ENCODE data around the gene NRM. TPM values are rescaled to one million over a fixed set of nuclear protein-coding genes. Genes with fewer than 3 reads are reported as not detected.

Gene NRM
- total RNA-seq, 1 experiment from 2014 or later, result 31.2 TPM

GRCh38 chr6:30689985-30690384 lies 799 bp downstream of the NRM start (continued):
- TF ChIP-seq, protein P1, sequence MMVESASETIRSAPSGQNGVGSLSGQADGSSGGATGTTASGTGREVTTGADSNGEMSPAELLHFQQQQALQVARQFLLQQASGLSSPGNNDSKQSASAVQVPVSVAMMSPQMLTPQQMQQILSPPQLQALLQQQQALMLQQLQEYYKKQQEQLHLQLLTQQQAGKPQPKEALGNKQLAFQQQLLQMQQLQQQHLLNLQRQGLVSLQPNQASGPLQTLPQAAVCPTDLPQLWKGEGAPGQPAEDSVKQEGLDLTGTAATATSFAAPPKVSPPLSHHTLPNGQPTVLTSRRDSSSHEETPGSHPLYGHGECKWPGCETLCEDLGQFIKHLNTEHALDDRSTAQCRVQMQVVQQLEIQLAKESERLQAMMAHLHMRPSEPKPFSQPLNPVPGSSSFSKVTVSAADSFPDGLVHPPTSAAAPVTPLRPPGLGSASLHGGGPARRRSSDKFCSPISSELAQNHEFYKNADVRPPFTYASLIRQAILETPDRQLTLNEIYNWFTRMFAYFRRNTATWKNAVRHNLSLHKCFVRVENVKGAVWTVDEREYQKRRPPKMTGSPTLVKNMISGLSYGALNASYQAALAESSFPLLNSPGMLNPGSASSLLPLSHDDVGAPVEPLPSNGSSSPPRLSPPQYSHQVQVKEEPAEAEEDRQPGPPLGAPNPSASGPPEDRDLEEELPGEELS (CRISPR knock-in tag; IDR thresholded peaks at IDR 0.05), result no peak

- CTCF ChIA-PET, result interaction anchor here (2.3 to 4.0 kb wide), 4 partner anchors 10 to 33 kb away, joined by 8 to 49 read pairs (median 28); no protein-coding TSS in a partner anchor
- POLR2A ChIA-PET, result interaction anchor here (2.6 kb wide), 1 partner anchor 191 kb away, joined by 5 read pairs; no protein-coding TSS in a partner anchor
- Mint-ChIP-seq H3K4me3 (peak overlapping the region; percentile 93), H3K27ac (no peak overlapping the region), H3K4me1 (peaks cover 56% of the 10 kb centered on the region), H3K27me3 (ENCODE audit: low read depth) (no peaks in the 10 kb centered on the region), H3K36me3 (peaks cover 3% of the 10 kb centered on the region; the same call in 1 of the 2 replicates), H3K9me3 (no peaks in the 10 kb centered on the region)
- TF ChIP-seq, protein P2, sequence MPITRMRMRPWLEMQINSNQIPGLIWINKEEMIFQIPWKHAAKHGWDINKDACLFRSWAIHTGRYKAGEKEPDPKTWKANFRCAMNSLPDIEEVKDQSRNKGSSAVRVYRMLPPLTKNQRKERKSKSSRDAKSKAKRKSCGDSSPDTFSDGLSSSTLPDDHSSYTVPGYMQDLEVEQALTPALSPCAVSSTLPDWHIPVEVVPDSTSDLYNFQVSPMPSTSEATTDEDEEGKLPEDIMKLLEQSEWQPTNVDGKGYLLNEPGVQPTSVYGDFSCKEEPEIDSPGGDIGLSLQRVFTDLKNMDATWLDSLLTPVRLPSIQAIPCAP (CRISPR knock-in tag; IDR thresholded peaks at IDR 0.05), result 0 out of 2 replicates have a peak, but pooled peaks have one; percentile 18
- TF ChIP-seq NFYB (CRISPR knock-in tag; conservative IDR thresholded peaks at IDR 0.05; ENCODE audit: low read depth), result no peak
- no peak for TF ChIP-seq HMGXB4 (CRISPR knock-in tag; IDR thresholded peaks at IDR 0.05)
- no peak for TF ChIP-seq ZNF232 (CRISPR knock-in tag; IDR thresholded peaks at IDR 0.05)
- TF ChIP-seq SP1 (CRISPR knock-in tag; conservative IDR thresholded peaks at IDR 0.05), result no peak
- TF ChIP-seq CTCF (IDR thresholded peaks at IDR 0.05), result no peak
- no peak for TF ChIP-seq ETV6 (CRISPR knock-in tag; IDR thresholded peaks at IDR 0.05)
- TF ChIP-seq, protein P3, sequence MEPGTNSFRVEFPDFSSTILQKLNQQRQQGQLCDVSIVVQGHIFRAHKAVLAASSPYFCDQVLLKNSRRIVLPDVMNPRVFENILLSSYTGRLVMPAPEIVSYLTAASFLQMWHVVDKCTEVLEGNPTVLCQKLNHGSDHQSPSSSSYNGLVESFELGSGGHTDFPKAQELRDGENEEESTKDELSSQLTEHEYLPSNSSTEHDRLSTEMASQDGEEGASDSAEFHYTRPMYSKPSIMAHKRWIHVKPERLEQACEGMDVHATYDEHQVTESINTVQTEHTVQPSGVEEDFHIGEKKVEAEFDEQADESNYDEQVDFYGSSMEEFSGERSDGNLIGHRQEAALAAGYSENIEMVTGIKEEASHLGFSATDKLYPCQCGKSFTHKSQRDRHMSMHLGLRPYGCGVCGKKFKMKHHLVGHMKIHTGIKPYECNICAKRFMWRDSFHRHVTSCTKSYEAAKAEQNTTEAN (CRISPR knock-in tag; IDR thresholded peaks at IDR 0.05), result no peak
- ATAC-seq (no peak), DNase-seq (ENCODE audit: low spot score) (no peak)
Measured at GRCh38 chr6:30689022-30689865, 1.5 kb downstream of the NRM start.

DNA sequence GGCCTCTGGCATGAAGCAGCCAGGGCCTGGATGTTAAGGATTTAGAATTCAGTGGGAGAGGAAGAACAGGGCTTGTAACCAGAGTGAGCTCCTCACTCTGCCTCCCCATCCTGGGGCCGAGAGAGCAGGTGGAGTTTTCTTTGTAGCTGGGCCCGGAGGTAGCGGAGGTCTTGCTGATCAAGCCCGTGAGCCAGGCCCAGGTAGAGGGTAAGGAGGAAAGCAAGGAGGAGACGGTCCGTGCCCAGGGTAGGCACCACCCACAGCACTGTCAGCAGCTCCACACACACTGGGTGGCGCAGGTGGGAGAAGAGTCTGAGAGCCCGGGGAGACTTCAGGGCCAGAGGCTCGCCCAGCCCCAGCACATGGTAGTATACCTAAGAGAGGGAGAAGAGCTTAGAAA lies 2.2 kb downstream of the NRM start:
- Mint-ChIP-seq H3K27me3 (ENCODE audit: low read depth) (no peaks in the 10 kb centered on the region), H3K36me3 (peaks cover 3% of the 10 kb centered on the region; the same call in 1 of the 2 replicates), H3K9me3 (no peaks in the 10 kb centered on the region), H3K4me3 (peak overlapping the region; percentile 80), H3K4me1 (peaks cover 62% of the 10 kb centered on the region), H3K27ac (no peak overlapping the region)
- ChIA-PET CTCF (interaction anchor here (1.7 to 2.8 kb wide), 3 partner anchors 10 to 33 kb away, joined by 13 to 42 read pairs (median 14); partner anchors contain the start of gene DHX16), POLR2A (interaction anchor here (0.8 to 2.6 kb wide), 4 partner anchors 23 to 192 kb away, joined by 3 to 5 read pairs (median 4); partner anchors contain the start of genes GNL1, MRPS18B and PPP1R10)
- ATAC-seq (no peak), DNase-seq (ENCODE audit: low spot score) (no peak)
- TF ChIP-seq AFF4 (CRISPR knock-in tag; IDR thresholded peaks at IDR 0.05; ENCODE audit: borderline replicate concordance) (no peak), SMAD3 (CRISPR knock-in tag; IDR thresholded peaks at IDR 0.05; ENCODE audit: borderline replicate concordance) (no peak), RELA (CRISPR knock-in tag; IDR thresholded peaks at IDR 0.05; ENCODE audit: borderline replicate concordance) (no peak), ZNF416 (CRISPR knock-in tag; IDR thresholded peaks at IDR 0.05) (no peak)
- TF ChIP-seq, protein P4, sequence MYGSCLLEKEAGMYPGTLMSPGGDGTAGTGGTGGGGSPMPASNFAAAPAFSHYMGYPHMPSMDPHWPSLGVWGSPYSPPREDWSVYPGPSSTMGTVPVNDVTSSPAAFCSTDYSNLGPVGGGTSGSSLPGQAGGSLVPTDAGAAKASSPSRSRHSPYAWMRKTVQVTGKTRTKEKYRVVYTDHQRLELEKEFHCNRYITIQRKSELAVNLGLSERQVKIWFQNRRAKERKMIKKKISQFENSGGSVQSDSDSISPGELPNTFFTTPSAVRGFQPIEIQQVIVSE (CRISPR knock-in tag; IDR thresholded peaks at IDR 0.05; ENCODE audit: borderline replicate concordance), result no peak

Measured in WTC11 (cell line).